NCI-H748 (cell line): ENCODE results near the gene IL10.

Experiments
- DNase-seq: peaks from one replicate; lab custom pipeline; 2025; ENCODE audit not compliant: unreplicated experiment; lab: John Stamatoyannopoulos, UW

Gene IL10

DNA sequence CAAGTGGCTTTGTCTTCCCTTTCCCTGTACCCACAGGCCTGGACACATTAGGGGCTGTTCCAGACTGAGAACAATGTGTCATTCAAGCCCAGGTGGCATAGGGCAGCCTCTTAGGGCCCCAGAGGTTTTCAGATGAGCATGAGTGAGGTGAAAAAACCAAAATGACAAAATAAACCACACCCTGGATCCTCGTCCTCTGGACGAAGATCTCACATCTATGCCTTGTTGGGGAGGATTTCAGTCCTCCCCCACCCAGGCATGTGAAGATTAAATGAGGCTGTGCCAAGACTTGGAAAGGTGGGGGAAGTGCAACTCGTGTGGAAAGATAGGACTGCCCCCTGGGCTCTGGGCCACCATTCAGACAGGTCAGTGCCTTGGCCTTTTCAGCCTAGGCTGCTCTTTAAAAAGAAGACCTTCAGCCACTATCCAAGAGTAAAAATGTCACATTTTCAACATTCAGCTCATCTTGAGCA, 34.5 kb downstream of the IL10 start:
- no peak for DNase-seq

DNA sequence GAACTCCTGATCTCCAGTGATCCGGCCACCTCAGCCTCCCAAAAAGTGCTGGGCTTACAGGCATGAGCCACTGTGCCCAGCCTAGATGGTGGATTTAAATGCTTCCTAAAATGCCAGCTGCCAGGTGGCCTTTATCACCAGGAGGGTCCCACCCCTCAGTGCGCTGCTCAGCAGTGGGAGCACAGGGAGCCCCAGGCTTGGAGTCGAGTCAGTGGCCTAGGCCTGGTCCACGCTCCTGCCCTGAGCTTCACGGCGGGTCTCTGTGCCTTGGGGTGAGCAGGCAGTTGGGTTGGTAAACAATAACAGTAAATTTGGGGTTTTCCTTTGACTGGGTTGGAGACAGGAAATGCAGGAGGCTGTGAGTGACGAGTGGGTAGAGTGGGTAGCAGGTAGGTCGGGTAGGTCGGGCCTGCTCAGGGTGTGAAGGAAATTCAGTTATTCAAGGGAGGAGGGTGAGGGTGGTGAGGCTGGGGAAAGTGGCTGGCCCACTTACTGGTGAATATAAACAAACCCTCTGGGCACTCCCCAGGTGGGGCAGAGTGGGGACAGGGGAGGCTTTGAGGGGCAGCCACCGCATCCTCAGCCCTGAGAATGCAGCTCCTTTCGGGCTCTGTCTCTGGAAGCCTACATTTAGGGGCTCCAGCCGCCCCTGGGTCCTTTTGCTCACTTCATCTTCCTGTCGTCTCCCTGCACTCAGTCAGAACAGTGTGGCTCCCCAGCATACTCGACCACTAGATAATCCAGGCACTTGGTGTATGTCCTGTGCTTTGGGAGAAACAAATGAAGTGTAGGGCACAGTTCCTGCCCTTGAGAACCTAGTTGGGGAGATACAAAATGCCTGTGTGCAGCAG, 35.2 kb downstream of the IL10 start:
- no peak for DNase-seq

DNA sequence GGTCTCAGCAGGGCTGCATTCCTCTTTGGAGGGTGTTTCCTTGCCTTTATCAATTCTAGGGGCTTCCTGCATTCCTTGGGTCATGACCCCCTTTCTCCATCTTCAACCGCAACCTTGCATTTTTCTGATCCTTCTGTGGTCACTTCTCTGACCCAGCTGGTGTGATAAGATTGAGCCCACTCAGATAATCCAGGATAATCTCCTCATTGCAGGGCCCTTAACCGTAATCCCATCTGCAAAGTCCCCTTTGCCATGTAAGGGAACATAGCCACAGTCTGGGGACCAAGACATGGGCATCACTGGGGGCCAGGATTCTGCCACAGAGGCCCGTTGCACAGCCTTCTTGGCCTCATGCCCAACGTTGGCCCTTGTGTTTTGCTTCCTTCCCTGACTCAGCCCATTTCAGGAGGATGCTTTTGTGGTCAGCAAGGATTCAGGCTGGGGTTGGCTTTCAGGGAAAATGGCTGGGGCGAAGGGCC, 36.7 kb downstream of the IL10 start:
- no peak for DNase-seq

DNA sequence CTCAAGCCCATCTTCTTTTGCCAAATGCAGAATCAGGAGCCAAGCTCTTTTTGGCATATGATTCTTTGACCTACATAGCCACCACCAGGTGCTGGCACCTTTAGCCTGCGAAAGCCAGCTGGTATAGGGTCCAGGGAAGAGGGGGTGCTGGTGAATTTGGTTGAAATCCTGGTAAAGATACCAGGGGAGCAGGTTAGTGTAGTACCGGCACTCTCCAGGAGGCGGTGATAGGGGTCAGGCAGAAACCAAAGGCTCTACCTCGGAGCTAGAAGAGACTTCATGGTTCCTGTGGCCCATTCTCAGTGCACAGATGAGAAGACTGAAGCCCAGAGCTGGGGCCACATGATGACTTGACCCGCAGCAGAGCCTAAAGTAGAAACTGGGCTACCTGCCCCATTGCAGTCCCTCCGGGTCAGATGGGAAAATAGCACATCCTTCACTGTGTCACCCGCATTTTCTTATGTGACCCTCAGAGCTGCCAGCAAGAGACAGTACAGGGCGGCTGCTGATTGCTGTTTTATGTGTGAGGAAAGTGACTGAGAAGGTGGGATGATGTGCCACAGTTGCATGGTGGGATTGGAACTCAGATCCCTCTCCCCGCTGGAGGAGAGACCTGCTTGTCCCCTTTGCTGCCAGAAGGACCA, 37.7 kb downstream of the IL10 start:
- peak; percentile 1 for DNase-seq

DNA sequence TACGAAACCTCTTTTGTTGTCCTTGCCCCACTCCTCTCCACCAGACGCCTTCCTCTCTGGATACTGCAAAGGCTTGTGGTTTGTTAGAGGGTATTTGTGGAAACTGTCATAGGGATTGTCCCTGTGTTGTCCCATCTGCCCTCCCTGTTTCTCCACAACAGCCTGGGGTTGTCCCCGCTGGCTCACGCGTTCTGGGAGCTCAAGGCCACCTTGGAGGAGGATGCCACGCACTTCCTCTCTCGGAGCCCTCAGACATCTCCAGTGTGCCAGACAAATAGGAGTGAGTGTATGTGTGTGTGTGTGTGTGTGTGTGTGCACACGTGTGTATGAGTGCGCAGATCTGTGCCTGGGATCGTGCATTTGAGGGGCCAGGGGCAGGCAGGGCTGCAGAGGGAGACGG, 39.3 kb downstream of the IL10 start:
- no peak for DNase-seq

DNA sequence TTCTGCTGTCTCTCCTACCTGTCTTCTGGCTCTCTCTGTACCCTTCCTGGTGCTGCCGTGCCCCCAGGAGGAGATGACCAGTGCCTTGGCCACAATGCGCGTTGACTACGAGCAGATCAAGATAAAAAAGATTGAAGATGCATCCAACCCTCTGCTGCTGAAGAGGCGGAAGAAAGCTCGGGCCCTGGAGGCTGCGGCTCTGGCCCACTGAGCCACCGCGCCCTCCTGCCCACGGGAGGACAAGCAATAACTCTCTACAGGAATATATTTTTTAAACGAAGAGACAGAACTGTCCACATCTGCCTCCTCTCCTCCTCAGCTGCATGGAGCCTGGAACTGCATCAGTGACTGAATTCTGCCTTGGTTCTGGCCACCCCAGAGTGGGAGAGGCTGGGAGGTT, 39.8 kb downstream of the IL10 start:
- no peak for DNase-seq

DNA sequence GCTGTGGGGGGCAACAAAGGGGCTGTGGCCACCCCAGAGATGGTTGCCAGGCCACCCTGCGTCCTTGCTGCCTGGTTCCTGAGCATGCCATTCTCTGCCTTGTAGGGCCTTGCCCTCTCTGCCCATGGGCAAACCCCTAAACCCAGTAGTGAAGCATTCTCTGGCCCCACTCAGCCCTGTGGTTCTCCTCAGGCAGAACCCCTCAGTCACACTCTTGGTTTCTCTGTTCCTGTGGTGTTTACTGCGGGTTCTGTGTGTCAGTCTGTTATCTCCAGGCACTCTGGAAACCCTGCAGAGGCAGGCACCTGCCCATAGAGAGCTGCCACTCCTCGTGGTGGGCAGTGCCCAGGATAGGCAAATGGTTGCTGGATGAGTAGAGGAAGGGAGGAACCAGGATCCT, 42.8 kb downstream of the IL10 start:
- no peak for DNase-seq

GRCh38 chr1:206729050-206729449, 43.2 kb downstream of the IL10 start:
- no peak for DNase-seq

DNA sequence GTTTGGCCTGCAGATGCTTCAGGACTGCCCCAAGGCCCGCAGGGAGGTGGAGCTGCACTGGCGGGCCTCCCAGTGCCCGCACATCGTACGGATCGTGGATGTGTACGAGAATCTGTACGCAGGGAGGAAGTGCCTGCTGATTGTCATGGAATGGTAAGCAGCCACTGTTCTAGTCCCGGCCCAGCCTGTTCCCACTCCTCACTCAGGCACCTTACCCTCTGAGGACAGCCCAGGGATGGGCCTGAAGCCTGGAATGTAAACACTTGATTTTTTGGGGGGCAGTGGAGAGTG, 43.7 kb downstream of the IL10 start:
- no peak for DNase-seq

GRCh38 chr1:206727981-206728696, 44.2 kb downstream of the IL10 start:
- no peak for DNase-seq

DNA sequence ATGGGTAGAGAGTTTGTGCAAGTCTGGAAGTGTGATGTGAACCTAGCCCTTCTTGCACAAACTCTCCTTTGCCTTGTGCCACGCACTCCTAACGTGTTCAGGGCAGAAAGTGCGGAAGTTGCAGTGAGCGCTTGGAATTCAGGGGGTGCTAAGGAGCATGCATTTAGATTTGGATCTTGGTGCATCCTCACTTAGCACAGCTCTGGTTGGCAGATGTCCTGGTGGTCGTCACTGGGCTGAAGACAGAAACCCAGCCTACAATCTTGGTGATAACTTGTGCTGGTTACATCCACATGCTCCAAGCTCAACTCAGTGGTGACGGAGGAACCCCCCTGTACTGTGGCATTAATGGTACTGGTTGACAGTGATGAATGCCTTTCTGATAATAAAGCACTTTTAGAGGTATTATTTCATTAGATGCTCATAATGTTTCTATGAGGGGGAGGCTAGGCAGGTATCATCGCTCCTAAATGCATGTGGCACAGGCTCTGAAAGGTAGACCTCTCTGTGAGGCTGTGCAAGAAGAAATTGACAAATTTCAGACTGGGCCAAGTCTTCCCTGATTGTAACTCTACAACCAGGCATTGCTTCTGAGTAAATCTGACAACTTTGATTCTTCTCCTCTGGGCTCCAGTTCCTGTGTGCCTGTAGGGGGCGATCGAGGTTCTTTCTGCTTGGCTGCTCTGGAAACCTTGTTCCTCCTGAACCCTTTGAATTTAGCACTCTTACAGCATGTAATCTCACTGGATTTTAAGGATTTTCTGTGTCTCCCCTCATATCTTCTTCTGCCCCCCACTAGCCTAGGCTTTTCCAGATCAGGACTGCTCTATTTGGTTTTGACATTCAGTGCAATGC, 47.0 kb downstream of the IL10 start:
- DNase-seq: peak; percentile 34

DNA sequence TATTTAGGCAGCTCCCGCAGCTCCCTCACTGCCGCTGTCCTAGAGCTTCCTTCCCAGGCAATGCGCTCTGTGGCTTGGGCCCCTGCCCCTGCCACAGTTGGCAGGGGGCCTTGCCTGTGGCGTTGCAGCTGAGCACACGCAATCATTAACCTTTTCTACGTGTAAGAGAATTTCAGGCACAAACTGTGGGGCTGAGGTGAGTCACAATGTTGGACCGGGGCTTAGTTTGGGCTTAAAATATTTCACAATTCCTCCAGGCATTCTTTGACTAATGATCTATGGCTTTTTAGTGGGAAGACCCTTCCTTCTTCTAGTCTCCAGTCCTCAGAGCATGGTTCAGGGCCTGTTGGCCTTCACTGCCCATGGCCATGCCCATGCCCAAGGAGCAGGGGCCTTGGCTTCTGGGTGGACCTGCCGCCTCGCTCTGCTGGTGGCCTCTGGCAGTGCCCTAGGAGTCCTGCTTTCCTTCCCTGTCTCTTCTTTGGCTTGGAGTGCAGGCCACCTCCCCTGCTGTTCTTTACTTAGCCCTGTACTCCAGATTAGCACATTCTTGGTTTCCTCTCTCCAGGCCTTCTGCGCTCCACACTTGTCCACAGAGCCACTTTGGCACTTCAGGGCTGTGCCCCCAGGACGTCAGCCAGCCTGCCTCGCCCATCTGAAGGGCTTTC, 48.4 kb downstream of the IL10 start:
- DNase-seq: no peak

DNA sequence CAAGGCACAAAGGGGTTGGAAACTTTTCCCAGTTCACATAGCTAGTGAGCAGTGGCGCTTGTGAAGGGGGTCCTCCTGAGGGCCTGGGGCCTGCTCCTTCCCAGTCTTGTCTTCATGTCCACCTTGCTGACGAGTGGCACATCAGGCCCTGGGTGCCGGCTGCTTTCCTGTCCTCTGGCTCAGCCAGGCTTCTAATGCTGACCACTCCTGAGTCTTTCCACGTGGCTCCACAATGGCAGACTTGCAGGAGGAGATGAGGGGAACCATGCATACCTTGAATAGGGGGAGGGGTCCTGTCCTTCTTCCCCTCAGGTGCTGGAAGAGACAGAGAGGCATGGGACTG, 48.9 kb downstream of the IL10 start:
- no peak for DNase-seq

DNA sequence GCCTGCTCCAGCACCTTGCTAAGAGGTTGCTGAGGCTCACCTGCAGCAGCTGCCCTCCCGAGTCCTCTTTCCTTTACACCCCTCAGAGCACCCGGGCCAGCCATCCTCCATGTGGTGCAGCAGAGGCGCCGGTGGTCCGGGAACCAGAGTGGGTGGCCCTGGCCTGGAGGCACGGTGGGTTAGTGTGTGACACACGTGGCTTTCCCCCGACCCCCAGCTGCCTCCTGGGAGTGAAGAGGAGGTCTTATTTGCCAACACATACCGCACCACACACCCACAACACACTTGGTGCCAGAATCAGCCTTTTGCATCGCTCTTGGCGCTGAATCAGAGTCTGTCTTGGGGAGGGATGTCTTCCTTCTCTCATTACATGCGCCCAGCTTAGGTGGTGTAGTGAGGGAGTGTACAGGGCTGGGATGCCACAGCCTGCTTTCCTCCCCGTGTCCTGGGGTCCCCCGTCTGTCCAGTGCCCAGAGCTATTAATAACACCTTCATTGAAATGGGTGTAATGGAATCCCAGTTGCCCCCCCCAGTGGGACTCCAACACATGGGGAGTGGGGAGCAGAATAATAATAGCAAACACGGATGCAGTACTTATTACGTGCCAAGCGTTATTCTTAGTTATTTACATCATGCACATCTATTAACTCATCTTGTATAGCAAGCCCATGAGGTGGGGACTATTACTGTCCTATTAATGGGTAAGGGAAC, 49.4 kb downstream of the IL10 start:
- DNase-seq: no peak

DNA sequence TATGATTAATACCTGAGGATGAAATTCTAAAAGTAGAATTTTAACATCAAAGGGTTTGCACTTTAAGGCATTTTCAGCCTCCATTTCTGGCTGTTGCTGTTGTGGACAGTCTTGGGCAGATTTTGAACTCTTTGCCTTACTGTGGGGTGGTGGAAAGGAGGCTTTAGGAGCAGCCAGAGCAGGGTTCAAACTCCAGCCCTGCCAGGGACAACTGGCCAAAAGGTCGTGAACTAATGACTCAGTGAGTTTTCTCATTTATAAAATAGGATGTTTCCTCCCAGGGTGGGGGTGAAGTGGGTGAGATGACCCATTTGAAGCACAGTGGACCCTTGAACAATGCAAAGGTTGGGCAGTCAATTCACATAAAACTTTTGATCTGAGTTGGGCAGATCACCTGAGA, 50.8 kb downstream of the IL10 start:
- no peak for DNase-seq

DNA sequence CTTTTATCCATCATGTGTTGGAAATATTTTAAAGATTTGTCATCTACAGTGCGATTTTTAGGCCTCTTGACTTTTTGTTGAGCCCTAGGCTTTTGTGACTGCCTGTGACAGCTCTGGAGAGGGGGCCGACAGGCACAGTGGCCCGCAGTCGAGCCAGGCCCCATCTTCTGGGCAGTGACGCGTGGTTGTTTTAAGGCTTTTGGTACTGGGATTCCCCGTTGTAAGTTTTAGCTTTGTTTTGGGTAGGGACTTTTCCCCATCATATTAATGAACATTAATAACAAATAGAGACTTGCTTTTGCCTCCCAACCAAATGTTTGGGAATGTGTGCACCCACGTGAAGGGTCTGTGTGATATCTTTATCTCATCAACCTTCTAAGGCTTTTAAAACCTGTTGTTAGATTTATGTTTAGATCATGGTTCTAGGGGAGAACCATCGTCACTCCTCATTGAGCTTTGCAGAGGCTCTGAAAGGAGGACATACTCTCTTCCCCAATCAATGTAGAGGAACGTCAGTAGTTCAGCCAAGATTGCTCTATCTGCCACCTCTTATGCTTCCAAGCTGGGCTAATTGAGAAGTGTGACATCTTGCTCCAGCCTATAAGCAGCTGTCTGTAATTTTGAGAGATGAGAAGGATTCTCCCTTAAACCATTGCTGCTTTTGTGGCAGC, 53.0 kb downstream of the IL10 start:
- DNase-seq: no peak

DNA sequence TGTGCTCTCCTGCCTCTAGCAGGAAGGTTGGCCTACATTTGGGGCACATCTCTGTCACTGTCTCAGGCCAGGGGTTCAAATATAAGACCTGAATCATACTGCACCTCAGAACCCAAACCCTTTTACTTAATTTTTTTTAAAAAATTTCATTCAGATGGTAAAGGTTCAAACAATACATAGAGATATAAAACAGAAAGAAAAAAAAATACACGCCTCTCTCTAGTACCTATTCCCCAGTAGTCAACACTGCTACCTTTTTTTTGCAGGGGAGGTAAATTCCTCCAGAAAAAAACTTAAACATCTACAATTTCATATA, 54.7 kb downstream of the IL10 start:
- DNase-seq: no peak
